Left lung (tissue), 10 donors: Measurements from ENCODE around the gene NPB. TPM values are rescaled to one million over a fixed set of nuclear protein-coding genes. Genes with fewer than 3 reads are reported as not detected.
"Not testable (repeated sequence)": the region's sequence is repeated elsewhere in the genome, so short reads cannot be mapped to it uniquely, and the experiment has no call there.

ENCODE experiments used
- ATAC-seq: fragments of 200-7000 bp; cut with Tn5 transposase; one replicate; pipeline ENCODE4 v1.9.1; 2020; ENCODE audit warnings: moderate library complexity
- DNase-seq, 4 donors: peaks; one replicate each; pipeline ENCODE4 v3.0.0-alpha.2; 2013 to 2020
- H3K27ac ChIP-seq, 2 donors: fragments of 200-600 bp; sonication (generic) in 1 of 2; one replicate each; pipeline versions ENCODE4 v1.5.0 to v1.8.0; 2020 to 2021
- H3K27me3 ChIP-seq, 2 donors: fragments of 200-600 bp; sonication (generic) in 1 of 2; one replicate each; pipeline versions ENCODE4 v1.5.0 to v1.8.0; 2020 to 2021
- H3K36me3 ChIP-seq, 2 donors: fragments of 200-600 bp; sonication (generic) in 1 of 2; one replicate each; pipeline versions ENCODE4 v1.5.0 to v1.8.0; 2020 to 2021
- H3K4me1 ChIP-seq, 2 donors: fragments of 200-600 bp; one replicate each; pipeline ENCODE4 v1.8.0; 2021
- H3K4me3 ChIP-seq, 2 donors: fragments of 200-600 bp; sonication (generic) in 1 of 2; one replicate each; pipeline versions ENCODE4 v1.5.0 to v1.8.0; 2020 to 2021; ENCODE audit warnings: mild to moderate bottlenecking in 1 of 2
- H3K9me3 ChIP-seq, 2 donors: fragments of 200-600 bp; sonication (generic) in 1 of 2; one replicate each; pipeline versions ENCODE4 v1.5.0 to v1.8.0; 2020 to 2021
- CTCF ChIP-seq, 2 donors: fragments of 200-600 bp; sonication (generic) in 1 of 2; IDR thresholded peaks; one replicate each; pipeline versions ENCODE4 v1.5.0 to v1.8.0; 2021; ENCODE audit warnings: antibody characterized with exemption in 2 of 2
- intact Hi-C, 2 donors: fragments of 100-400 bp; cut with DNase I; formaldehyde crosslinking; loops; one replicate each; pipeline versions ENCODE4 v1.11.2 to v1.14.2; 2022
- polyA plus RNA-seq, 6 donors: library from polyadenylated mRNA; unstranded; fragments of 120-200 nt; gene quantifications; one replicate each; pipeline ENCODE4 v1.2.1, GENCODE V29; 2013; ENCODE audit not compliant: insufficient read length in 6 of 6
- total RNA-seq, 2 donors: library from RNA; stranded (reverse); fragmentation: NEBNext Ultra II Directional; extraction: Animal tissue kit (Norgen Biotek cat#: 25700); gene quantifications; one replicate each; pipeline ENCODE4 v1.2.1, GENCODE V29; 2021
- donor health status: DM: no; HTN: yes; CAD: no.
- donor health status: DM: no; HTN: no; CAD: no.

NPB gene
- total and polyA plus RNA-seq, 8 donors, result 0.26 to 2.1 (median 1.3) TPM

GRCh38 chr17:81916234-81917001, 14.4 kb downstream of the NPB start:
- Histone ChIP-seq H3K36me3 (peaks cover 0 to 67% of the 10 kb centered on the region in 2 donors), H3K4me3 (peak overlapping the region in 1 of 2 donors; percentile 88)

DNA sequence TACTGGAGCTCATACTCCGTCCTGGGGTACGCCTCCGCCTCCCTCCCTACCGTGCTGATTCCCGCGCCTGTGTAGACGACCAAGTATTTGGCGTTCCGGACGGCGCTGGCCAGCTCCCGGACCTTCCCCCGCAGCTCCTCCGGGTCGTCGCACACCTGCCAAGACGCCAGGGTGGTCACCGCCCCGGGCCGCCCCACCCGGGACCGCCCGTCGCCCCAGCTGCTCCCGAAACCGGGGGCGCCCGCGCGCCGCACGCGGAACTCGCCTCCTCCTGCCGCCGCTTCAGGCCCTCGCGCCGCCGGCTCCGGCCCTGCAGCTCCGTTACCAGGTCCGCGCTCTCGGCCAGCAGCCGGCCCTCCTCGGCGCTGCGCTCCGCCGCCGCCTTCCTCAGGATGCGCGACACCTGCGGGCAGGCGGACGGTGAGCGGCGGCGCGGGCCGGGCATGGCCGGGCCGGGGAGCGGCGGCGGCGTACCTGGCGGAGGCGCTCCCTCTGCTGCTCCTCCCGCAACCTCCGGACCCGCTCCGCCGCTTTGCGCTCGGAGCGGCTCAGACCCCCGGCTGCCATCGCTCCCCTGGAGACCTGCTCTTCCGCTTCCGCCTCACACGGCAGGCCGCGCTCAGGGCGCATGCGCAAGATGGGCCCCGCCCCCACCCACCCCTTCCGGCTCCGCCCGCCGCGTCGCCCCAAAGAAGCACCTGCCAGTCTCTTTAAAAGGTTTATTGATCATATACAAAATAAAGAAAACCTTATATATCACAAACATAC, 15.7 kb downstream of the NPB start, which contains the start of gene SIRT7:
Gene SIRT7, minus strand, starts transcription at position 612 of the 768 bp plus-strand sequence. Its CDS starts 45 bp downstream, at position 567.
- DNase-seq, result peak; percentile 61 to 93 (median 83)
- Histone ChIP-seq H3K4me1 (peaks cover 14 to 70% of the 10 kb centered on the region in 2 donors), H3K27ac (peak within 1 kb of the TSS in 1 of 2 donors; percentile 83), H3K9me3 (no peaks in the 10 kb centered on the region), H3K36me3 (peaks cover 0 to 70% of the 10 kb centered on the region in 2 donors), H3K4me3 (peak within 1 kb of the TSS; percentile 80 to 88), H3K27me3 (no peaks in the 10 kb centered on the region)
- intact Hi-C loops, result no loop called here
- peak; percentile 84 for ATAC-seq
- TF ChIP-seq CTCF (IDR thresholded peaks at IDR 0.05), result no peak

More at GRCh38 chr17:81916234-81917001, 14.4 kb downstream of the NPB start:
- intact Hi-C loops, result no loop called here
- Histone ChIP-seq H3K27ac (peak overlapping the region in 1 of 2 donors; percentile 83), H3K9me3 (no peaks in the 10 kb centered on the region), H3K4me1 (peaks cover 18 to 67% of the 10 kb centered on the region in 2 donors), H3K27me3 (no peaks in the 10 kb centered on the region)
- TF ChIP-seq CTCF (IDR thresholded peaks at IDR 0.05), result no peak
- DNase-seq, result no peak
- no peak for ATAC-seq

DNA sequence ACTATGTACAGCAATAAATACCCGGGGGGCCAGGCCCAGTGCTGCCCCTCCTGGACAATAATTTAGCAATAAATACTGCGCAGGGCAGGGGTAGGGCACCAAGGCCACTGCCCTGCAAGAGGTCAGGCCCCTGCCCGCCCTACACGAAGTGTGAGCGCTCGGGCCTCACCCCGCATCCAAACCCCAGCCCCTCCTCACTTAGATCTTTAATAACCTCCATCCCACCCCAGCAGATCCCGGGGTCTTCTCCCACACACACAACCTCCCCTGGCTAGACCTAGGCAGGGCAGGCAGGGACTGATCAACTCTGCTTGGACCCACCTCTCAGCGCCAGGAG, 16.3 kb downstream of the NPB start:
- peaks cover 17 to 76% of the 10 kb centered on the region in 2 donors for H3K4me1 ChIP-seq
- H3K27ac ChIP-seq, result peak overlapping the region in 1 of 2 donors; percentile 83
- H3K36me3 ChIP-seq, result peaks cover 0 to 67% of the 10 kb centered on the region in 2 donors
- intact Hi-C loops, DNase-seq, H3K27me3 ChIP-seq, H3K9me3 ChIP-seq: not testable (repeated sequence)
- H3K4me3 ChIP-seq, result peak overlapping the region; percentile 80 to 88
- peak; percentile 18 for ATAC-seq

- peak overlapping the region in 1 of 2 donors; percentile 83 for H3K27ac ChIP-seq
- H3K4me3 ChIP-seq, result no peak overlapping the region
- peaks cover 0 to 60% of the 10 kb centered on the region in 2 donors for H3K36me3 ChIP-seq
- TF ChIP-seq CTCF (IDR thresholded peaks at IDR 0.05), result no peak
- DNase-seq, result no peak
- no peaks in the 10 kb centered on the region for H3K9me3 ChIP-seq
- intact Hi-C loops, result no loop called here
- no peaks in the 10 kb centered on the region for H3K27me3 ChIP-seq
- H3K4me1 ChIP-seq, result peaks cover 23 to 82% of the 10 kb centered on the region in 2 donors
- peak; percentile 3 for ATAC-seq
These were observed 17.0 kb downstream of the NPB start for GRCh38 chr17:81918832-81919545.
